Activated T-helper 17 cell treated with anti-CD3 and anti-CD28 coated beads, Interleukin-2, amount 50 U/mL, for 72 hours (primary cell): ENCODE results near the gene TMEM43. TPM values are rescaled to one million over a fixed set of nuclear protein-coding genes. Genes with fewer than 3 reads are reported as not detected.

Source experiments
- ATAC-seq: fragments of 150-1000 bp; cut with Tn5 transposase; replicated peaks from 2 replicates; pipeline ENCODE4 v1.10.0; 2021; ENCODE audit warnings: mild to moderate bottlenecking, moderate library complexity
- H3K27ac Mint-ChIP-seq: one replicate; pipeline ENCODE4 v1.8.0; 2022; ENCODE audit warnings: mixed read lengths
- H3K27me3 Mint-ChIP-seq: one replicate; pipeline ENCODE4 v1.8.0; 2022; ENCODE audit warnings: mixed read lengths
- H3K36me3 Mint-ChIP-seq: one replicate; pipeline ENCODE4 v1.8.0; 2022; ENCODE audit warnings: low read depth, mild to moderate bottlenecking, mixed read lengths
- H3K4me1 Mint-ChIP-seq: one replicate; pipeline ENCODE4 v1.8.0; 2022; ENCODE audit warnings: mixed read lengths
- H3K4me3 Mint-ChIP-seq: one replicate; pipeline ENCODE4 v1.8.0; 2022; ENCODE audit warnings: mild to moderate bottlenecking, mixed read lengths
- H3K9me3 Mint-ChIP-seq: one replicate; pipeline ENCODE4 v1.8.0; 2022; ENCODE audit warnings: mixed read lengths
- total RNA-seq, 2 donors: library from RNA; stranded (reverse); gene quantifications; one replicate each; pipeline ENCODE4 v1.2.3, GENCODE V29; 2022

TMEM43 gene
- total RNA-seq, 2 donors from 2014 or later = 42.1 to 44.5 TPM

DNA sequence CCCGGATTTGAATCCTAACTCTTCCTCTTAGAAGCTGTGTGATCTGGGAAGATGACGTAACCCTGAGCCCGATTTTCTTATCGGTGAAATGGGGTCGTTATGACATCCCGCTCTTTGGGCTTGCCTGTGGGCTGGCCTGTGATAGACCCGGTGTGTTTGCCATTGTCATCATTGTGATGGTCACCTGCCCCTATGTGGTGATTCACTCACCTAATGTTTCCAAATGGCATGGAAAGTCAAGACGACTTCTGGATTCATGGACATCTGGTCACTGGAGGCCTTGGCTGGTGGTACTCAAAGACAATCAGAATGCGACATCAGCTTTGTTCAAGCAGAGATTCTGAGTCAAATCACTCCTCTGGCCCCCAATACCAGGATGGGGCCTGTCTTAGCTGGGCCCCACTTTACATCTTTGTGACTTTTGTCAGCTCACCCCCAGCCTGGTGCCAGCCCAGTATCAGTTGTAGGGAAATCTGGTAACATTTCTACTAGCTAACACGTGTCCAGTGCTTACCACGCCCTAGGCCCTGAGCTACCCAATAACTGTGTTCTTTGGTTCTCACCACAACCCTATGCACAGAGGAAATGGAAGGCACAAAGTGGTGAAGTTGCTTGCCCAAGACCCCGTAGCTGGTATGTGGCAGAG lies 2.8 kb downstream of the TMEM43 start:
- peak overlapping the region; percentile 47 for H3K27ac Mint-ChIP-seq
- peaks cover 37% of the 10 kb centered on the region for H3K4me1 Mint-ChIP-seq
- H3K27me3 Mint-ChIP-seq = no peaks in the 10 kb centered on the region
- peak overlapping the region; percentile 34 for H3K4me3 Mint-ChIP-seq
- no peak for ATAC-seq
- no peaks in the 10 kb centered on the region for H3K9me3 Mint-ChIP-seq
- H3K36me3 Mint-ChIP-seq = peaks cover 73% of the 10 kb centered on the region

DNA sequence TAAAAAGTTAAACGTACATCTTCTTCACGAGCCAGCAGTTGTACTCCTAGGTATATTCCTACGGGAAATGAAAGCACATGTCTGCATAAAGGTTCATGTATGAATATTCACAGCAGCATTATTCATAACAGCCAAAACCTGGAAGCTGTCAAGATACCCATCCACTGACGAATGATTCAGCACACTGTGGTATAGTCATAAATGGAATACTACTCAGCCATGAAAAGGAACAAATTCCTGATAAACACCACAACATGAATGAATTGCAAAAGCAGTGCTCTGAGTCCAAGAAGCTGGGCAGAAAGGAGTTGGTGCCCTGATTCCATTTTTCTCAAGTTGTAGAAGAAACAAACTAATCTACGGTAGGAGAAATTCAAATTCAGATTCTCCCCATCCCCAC lies 3.9 kb downstream of the TMEM43 start:
- Mint-ChIP-seq H3K4me3 (peak overlapping the region; percentile 4), H3K4me1 (peaks cover 31% of the 10 kb centered on the region), H3K36me3 (peaks cover 76% of the 10 kb centered on the region), H3K27ac (peak overlapping the region; percentile 47), H3K9me3 (no peaks in the 10 kb centered on the region), H3K27me3 (no peaks in the 10 kb centered on the region)
- ATAC-seq = no peak

DNA sequence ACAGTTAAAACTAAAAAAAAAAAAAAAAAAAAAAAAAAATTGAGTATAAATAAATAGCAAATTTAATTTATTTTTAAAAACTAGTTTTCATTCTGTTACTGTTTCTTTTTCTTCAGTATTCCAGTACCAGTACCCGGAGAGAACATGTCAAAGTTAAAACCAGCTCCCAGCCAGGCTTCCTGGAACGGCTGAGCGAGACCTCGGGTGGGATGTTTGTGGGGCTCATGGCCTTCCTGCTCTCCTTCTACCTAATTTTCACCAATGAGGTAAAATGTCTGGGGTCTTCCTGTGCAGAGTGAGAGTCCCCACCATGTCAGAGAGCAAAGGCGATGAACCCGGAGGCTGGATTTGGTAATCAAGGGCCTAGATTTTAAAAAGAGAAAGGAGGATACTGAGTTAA lies 4.4 kb downstream of the TMEM43 start:
- peaks cover 31% of the 10 kb centered on the region for H3K4me1 Mint-ChIP-seq
- H3K27me3 Mint-ChIP-seq = no peaks in the 10 kb centered on the region
- H3K36me3 Mint-ChIP-seq = peaks cover 82% of the 10 kb centered on the region
- no peak for ATAC-seq
- H3K9me3 Mint-ChIP-seq = no peaks in the 10 kb centered on the region
- no peak overlapping the region for H3K4me3 Mint-ChIP-seq
- H3K27ac Mint-ChIP-seq = peak overlapping the region; percentile 47

DNA sequence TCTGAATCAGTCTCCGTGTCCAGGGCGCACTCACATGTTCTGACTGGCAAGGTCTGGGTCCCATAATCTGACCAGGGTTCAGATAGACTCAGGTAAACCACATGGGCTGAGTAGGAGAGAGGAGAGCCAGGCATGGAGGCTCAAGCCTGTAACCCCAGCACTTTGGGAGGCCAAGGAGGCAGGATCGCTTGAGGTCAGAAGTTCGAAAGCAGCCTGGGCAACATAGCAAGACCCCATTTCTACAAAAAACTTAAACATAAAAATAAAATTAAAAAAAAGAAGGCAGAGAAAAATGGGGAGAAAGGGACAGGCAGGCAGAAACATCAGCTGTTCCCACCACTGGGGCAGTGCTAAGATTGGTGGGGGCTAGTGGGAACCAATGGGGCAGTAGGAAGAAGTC lies 5.4 kb downstream of the TMEM43 start:
- Mint-ChIP-seq H3K4me3 (no peak overlapping the region), H3K36me3 (peaks cover 88% of the 10 kb centered on the region), H3K9me3 (no peaks in the 10 kb centered on the region), H3K4me1 (peaks cover 31% of the 10 kb centered on the region), H3K27ac (no peak overlapping the region), H3K27me3 (no peaks in the 10 kb centered on the region)
- ATAC-seq = no peak

DNA sequence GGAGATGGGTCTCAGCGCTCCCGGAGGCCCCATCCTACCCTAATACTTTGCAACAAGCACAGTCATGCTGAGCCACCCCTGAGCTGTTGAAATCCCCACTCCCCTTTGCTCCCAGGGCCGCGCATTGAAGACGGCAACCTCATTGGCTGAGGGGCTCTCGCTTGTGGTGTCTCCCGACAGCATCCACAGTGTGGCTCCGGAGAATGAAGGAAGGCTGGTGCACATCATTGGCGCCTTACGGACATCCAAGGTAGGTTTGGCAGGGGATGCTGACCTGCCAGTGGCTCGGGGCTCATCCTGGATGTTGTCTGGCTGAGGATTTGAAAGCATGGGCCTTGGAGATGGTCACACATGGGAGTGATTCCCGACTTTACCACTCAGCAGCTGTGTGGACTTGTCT lies 5.9 kb downstream of the TMEM43 start:
- Mint-ChIP-seq H3K36me3 (peaks cover 88% of the 10 kb centered on the region), H3K27me3 (no peaks in the 10 kb centered on the region), H3K4me1 (peaks cover 30% of the 10 kb centered on the region), H3K9me3 (no peaks in the 10 kb centered on the region), H3K4me3 (no peak overlapping the region), H3K27ac (no peak overlapping the region)
- no peak for ATAC-seq

DNA sequence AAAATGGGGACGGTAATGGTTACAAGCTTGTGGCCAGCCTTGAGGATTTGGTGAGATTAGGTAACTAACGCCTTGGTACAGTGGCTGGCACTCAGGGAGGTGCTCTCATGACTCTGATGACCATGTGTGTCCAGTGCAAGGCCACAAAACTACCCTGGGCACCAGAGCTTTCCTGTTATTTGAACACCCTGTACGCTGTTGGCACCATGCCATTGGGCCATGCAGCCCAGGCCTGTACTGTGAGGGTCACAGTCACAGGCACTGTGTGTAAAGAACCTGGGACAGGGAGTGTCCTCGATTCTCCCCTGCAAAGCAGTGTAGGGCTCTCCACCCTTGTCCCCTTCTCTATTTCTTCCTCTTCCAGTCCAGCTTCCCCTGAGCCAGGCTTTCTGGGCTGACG lies 6.3 kb downstream of the TMEM43 start:
- no peak for ATAC-seq
- no peak overlapping the region for H3K4me3 Mint-ChIP-seq
- peaks cover 25% of the 10 kb centered on the region for H3K4me1 Mint-ChIP-seq
- H3K9me3 Mint-ChIP-seq = no peaks in the 10 kb centered on the region
- H3K27me3 Mint-ChIP-seq = no peaks in the 10 kb centered on the region
- H3K36me3 Mint-ChIP-seq = peaks cover 89% of the 10 kb centered on the region
- H3K27ac Mint-ChIP-seq = no peak overlapping the region

DNA sequence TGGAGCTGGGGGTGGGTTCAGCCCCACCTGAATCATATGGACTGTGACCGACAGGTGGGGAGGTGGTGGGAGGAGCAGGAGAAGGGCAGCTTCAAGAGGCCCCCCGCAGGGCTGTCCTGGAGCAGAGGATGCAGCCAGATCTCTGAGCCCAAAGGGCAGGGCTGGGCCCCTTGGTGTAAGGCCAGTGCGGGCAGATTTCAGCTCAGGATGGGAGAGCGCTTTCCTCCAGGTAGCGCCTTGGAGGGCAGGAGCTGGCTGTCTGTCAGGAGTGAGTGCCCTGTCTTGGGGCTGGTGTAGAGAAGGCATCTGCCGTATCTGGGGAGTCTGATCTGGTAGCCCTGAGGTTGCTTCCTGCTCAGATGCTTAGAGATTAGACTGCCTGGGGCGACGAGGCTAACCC lies 7.3 kb downstream of the TMEM43 start:
- no peak overlapping the region for H3K27ac Mint-ChIP-seq
- no peaks in the 10 kb centered on the region for H3K27me3 Mint-ChIP-seq
- peaks cover 24% of the 10 kb centered on the region for H3K4me1 Mint-ChIP-seq
- H3K36me3 Mint-ChIP-seq = peaks cover 95% of the 10 kb centered on the region
- H3K9me3 Mint-ChIP-seq = no peaks in the 10 kb centered on the region
- H3K4me3 Mint-ChIP-seq = no peak overlapping the region
- ATAC-seq = no peak

DNA sequence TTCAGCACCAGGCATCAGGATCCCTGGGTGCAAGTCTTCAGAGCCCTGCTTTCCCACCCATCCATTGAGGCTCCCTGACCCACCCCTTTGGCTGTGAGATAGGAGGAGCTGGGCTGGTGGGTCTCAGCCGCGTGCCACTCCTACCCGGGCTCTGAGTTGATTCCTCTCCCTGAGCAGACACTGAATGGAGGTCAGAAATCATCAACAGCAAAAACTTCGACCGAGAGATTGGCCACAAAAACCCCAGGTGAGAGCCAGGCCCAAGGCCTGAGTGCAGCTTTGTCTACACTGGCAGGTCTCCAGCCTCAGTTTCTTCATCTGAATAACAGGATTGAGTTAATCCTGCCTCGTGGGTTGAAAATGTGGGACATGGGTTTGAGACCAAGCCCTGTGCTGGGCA lies 7.8 kb downstream of the TMEM43 start:
- Mint-ChIP-seq H3K4me1 (peaks cover 19% of the 10 kb centered on the region), H3K36me3 (peaks cover 91% of the 10 kb centered on the region), H3K4me3 (no peak overlapping the region), H3K27ac (peak overlapping the region; percentile 50), H3K9me3 (no peaks in the 10 kb centered on the region), H3K27me3 (no peaks in the 10 kb centered on the region)
- ATAC-seq = no peak

DNA sequence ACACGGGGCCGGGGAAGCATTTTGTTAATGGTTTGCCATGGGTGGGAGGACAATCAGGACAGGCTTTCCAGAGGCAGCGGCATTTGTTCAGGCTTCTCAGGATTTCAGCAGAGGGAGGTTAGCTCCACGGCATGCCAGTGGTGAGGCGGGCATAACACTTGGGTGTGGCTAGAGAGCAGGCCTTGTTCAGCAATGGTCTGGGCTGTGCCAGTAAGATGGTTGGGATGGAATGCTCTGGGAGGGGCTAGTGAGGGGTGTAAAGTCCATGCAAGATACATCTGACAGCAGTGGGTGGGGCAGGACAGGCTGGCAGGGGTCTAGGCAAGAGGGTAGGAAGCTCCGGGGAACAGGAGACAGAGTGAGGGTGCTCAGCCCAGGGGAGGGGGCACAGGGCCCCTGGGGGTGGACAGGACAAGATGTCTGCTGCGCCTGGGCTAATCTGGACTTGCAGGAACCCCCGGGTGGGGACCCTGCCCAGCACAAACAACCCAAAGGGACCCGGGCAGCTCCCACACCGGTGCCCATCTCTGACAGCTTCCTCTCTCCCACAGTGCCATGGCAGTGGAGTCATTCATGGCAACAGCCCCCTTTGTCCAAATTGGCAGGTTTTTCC lies 8.4 kb downstream of the TMEM43 start:
- Mint-ChIP-seq H3K4me1 (peaks cover 17% of the 10 kb centered on the region), H3K4me3 (no peak overlapping the region), H3K27ac (peak overlapping the region; percentile 50), H3K9me3 (no peaks in the 10 kb centered on the region), H3K27me3 (no peaks in the 10 kb centered on the region), H3K36me3 (peaks cover 91% of the 10 kb centered on the region)
- ATAC-seq = no peak

DNA sequence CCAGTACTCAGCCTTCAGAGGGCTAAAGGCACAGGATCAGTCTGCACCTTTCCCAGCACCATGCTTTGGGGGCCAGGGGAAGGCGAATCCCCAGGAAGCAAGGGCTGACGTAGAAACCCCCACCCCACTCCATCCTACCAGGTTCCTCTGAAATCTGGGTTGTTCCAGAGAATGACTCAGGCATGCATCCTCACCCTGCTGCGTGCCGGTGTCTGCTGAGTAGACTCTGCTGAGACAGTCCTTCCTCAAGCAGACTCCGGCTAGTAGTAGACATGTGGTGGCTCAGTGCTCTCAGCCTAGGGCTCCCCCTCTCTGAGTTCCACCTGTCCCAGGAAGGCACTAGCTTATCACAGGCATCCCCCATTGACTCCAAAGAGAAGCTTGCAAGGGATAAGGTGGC lies 9.0 kb downstream of the TMEM43 start:
- Mint-ChIP-seq H3K36me3 (peaks cover 90% of the 10 kb centered on the region), H3K9me3 (no peaks in the 10 kb centered on the region), H3K27ac (no peak overlapping the region)

DNA sequence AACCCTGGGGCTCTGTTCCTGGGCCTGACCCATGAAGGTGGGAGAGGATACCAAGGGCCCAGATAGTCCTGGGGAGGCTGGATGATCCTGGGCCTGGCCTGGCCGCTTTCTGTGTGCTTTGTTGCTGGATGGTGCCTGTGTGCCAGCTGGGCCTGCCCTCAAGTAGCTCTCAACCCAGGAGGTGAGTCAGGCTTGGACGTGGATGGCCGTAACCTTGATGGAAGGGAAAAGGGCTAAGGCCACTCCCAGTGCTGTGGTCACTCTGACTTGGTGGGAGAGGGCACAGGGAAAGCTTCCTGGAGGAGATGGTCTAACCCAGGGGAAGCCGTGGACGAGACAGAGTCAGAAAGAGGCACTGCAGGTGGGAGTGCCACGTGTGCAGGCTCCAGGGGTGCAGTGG lies 9.4 kb downstream of the TMEM43 start:
- H3K27ac Mint-ChIP-seq = no peak overlapping the region
- H3K36me3 Mint-ChIP-seq = peaks cover 90% of the 10 kb centered on the region
- H3K4me1 Mint-ChIP-seq = peaks cover 12% of the 10 kb centered on the region

More for the DNA sequence above, 9.0 kb downstream of the TMEM43 start:
- Mint-ChIP-seq H3K4me1 (peaks cover 14% of the 10 kb centered on the region), H3K27me3 (no peaks in the 10 kb centered on the region), H3K4me3 (no peak overlapping the region)
- no peak for ATAC-seq

DNA sequence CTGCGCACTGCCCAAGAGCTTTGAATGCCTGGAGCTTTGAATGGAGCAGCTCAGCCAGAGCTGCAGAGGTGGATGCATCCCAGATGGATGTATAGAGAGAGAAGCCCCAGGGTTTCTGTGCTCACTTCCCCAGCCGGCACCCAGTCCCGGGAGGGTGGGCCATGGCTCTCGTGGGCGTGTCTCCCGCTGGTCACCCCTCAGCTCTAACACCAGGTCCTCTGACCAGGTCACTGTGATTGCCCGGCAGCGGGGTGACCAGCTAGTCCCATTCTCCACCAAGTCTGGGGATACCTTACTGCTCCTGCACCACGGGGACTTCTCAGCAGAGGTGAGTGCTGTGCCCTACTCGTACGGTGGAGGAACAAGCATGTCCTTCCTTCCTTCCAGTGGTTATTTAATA lies 10.7 kb downstream of the TMEM43 start:
- ATAC-seq = no peak
- Mint-ChIP-seq H3K27ac (peak overlapping the region; percentile 42), H3K36me3 (peaks cover 83% of the 10 kb centered on the region), H3K4me3 (no peak overlapping the region), H3K9me3 (no peaks in the 10 kb centered on the region), H3K4me1 (peaks cover 8% of the 10 kb centered on the region), H3K27me3 (no peaks in the 10 kb centered on the region)

More for the DNA sequence above, 9.4 kb downstream of the TMEM43 start:
- Mint-ChIP-seq H3K4me3 (no peak overlapping the region), H3K27me3 (no peaks in the 10 kb centered on the region), H3K9me3 (no peaks in the 10 kb centered on the region)
- no peak for ATAC-seq

DNA sequence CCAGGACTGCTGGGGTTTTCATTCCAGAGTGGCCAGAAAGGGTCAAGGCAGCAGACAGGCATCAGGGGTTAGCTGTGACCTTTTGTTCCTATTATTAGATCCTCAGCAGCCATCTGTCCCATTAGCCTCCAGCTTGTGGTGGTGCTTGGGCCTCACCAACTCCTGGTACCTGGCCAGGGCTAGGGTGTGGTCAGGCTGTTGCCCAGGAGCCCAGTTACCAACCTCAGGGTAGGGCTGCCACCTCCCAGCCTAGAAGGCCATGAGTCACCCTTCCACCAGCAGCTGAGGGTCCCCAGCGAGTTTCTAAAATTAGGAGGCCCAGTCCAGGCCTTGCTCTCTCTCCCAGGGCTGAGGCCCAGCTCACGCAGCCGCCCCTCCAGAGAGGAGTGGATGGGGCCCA lies 12.2 kb downstream of the TMEM43 start:
- Mint-ChIP-seq H3K4me3 (no peak overlapping the region), H3K27ac (no peak overlapping the region), H3K36me3 (peaks cover 78% of the 10 kb centered on the region), H3K4me1 (peaks cover 13% of the 10 kb centered on the region), H3K27me3 (no peaks in the 10 kb centered on the region), H3K9me3 (no peaks in the 10 kb centered on the region)
- no peak for ATAC-seq

DNA sequence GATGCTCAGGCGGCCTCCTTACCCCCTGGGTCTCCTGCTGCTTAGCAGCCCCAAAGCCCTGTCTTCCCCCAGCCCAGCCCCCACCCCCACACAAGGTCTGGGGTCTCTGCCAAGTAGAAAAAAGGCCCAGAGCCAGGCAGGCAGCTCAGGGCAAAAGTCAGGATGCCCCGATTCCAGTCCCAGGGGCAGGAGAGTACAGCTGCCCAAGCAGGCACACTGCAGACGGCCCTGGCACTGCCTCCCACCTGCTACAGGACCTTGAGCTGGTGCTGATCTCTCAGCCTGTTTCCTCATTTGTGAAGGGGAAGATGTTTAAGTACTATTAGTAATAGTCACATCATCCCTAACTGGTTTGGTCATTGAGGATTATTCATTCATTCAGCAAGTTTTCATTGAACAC lies 12.6 kb downstream of the TMEM43 start:
- H3K27ac Mint-ChIP-seq = no peak overlapping the region
- peaks cover 18% of the 10 kb centered on the region for H3K4me1 Mint-ChIP-seq
- no peak for ATAC-seq
- H3K4me3 Mint-ChIP-seq = no peak overlapping the region
- H3K27me3 Mint-ChIP-seq = no peaks in the 10 kb centered on the region
- peaks cover 78% of the 10 kb centered on the region for H3K36me3 Mint-ChIP-seq
- H3K9me3 Mint-ChIP-seq = no peaks in the 10 kb centered on the region

DNA sequence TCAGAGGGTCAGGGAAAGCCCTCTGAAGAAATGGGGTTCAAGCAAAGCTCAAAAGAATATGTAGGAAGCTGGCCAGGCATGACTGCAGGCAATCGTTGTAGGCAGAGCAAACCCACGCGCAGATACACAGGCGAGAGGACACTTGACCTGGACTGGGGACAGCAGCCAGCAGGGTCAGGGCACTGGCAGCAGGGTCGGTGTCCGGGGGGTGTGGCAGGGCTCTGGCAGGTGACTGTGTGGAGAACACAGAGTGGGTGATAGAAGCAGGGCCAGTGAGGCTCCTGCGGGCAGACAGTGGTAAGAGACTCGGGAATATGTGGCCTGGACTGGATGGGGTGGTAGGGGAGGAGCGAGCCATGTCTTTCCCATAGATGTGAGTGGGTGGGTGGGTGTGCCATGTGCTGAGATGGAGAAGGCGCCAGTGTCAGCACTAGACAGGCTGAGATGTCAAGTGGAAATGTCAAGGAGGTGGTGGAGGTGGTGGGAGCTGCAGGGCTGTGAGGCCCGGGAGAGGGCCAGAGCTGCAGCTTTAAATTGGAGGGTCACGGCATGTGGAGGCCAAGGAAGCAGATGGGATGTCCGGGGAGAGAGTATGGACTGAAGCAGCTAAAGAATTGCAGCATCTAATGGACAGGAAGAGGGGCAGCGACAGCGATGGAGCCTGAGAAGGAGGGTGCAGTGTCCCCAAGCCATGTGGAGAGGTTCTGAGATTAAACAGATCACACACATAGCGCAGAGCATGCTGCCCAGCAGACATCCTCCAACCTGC lies 13.4 kb downstream of the TMEM43 start:
- no peaks in the 10 kb centered on the region for H3K27me3 Mint-ChIP-seq
- no peaks in the 10 kb centered on the region for H3K9me3 Mint-ChIP-seq
- peak overlapping the region; percentile 58 for H3K27ac Mint-ChIP-seq
- no peak overlapping the region for H3K4me3 Mint-ChIP-seq
- H3K4me1 Mint-ChIP-seq = peaks cover 25% of the 10 kb centered on the region
- peaks cover 72% of the 10 kb centered on the region for H3K36me3 Mint-ChIP-seq
- ATAC-seq = no peak
